ENCODE measurements around the gene CTR9. TPM values are rescaled to one million over a fixed set of nuclear protein-coding genes. Genes with fewer than 3 reads are reported as not detected.

The CTR9 gene
- total and polyA plus RNA-seq, 9 of the 15 experiments (the other 6 are each of a cell fraction or from before 2014, with no cell fraction given), result 25.4 to 79.3 (median 47.3) TPM

- no peak for TF ChIP-seq AFF1 (IDR thresholded peaks at IDR 0.05; ENCODE audit: low read depth in 1 of 2, partially characterized antibody in 2 of 2)
- TF ChIP-seq SOX6 (IDR thresholded peaks at IDR 0.05), result no peak
- no peak for TF ChIP-seq ZNF224 (CRISPR knock-in tag; IDR thresholded peaks at IDR 0.05)
- peak; percentile 11; the same call in 1 of the 2 replicates for TF ChIP-seq EP400 (IDR thresholded peaks at IDR 0.05)
- TF ChIP-seq ZNF311 (CRISPR knock-in tag; IDR thresholded peaks at IDR 0.05), result no peak
- 0 out of 2 replicates have a peak, but pooled peaks have one; percentile 4 for TF ChIP-seq FOXP4 (CRISPR knock-in tag; IDR thresholded peaks at IDR 0.05; ENCODE audit: borderline replicate concordance)
- TF ChIP-seq RBM22 (IDR thresholded peaks at IDR 0.05; ENCODE audit: low read depth, low read length, poor library complexity, severe bottlenecking), result peak; percentile 95
- TF ChIP-seq AFF4 (CRISPR knock-in tag; IDR thresholded peaks at IDR 0.05), result 0 out of 2 replicates have a peak, but pooled peaks have one; percentile 11
- TF ChIP-seq ZBTB8A (IDR thresholded peaks at IDR 0.05; ENCODE audit: partially characterized antibody), result no peak
- TF ChIP-seq ZFP30 (CRISPR knock-in tag; IDR thresholded peaks at IDR 0.05; ENCODE audit: borderline replicate concordance), result no peak
- TF ChIP-seq THRB (CRISPR knock-in tag; conservative IDR thresholded peaks at IDR 0.05), result peak; percentile 65; the same call in 1 of the 2 replicates
- no peak for TF ChIP-seq SMARCC2 (IDR thresholded peaks at IDR 0.05; ENCODE audit: low read depth)
Observed at GRCh38 chr11:10807493-10808234, 56.6 kb downstream of the CTR9 start (continued).
